Aorta (tissue), 5 donors: ENCODE measurements around the gene CFAP251. TPM values are rescaled to one million over a fixed set of nuclear protein-coding genes. Genes with fewer than 3 reads are reported as not detected.

ENCODE experiments used
- ATAC-seq: fragments of 200-7000 bp; cut with Tn5 transposase; one replicate; pipeline ENCODE4 v1.9.1; 2022; ENCODE audit warnings: moderate library complexity; ENCODE audit not compliant: low FRiP score
- DNase-seq, 2 donors: peaks; one replicate each; pipeline ENCODE4 v3.0.0-alpha.2; 2020
- H3K27ac ChIP-seq, 2 donors: one replicate each; pipeline ENCODE4 v1.5.1; 2013; ENCODE audit warnings: low read length in 2 of 2, mild to moderate bottlenecking in 2 of 2, moderate library complexity in 2 of 2, control low read depth in 1 of 2, inconsistent platforms in 1 of 2, low read depth in 1 of 2
- H3K27me3 ChIP-seq, 2 donors: one replicate each; pipeline ENCODE4 v1.6.1; 2013; ENCODE audit warnings: control low read depth in 1 of 2, low read length in 1 of 2, mild to moderate bottlenecking in 1 of 2, moderate library complexity in 1 of 2; ENCODE audit not compliant: insufficient read depth in 2 of 2, control insufficient read depth in 1 of 2
- H3K36me3 ChIP-seq, 2 donors: one replicate each; pipeline ENCODE4 v1.6.1; 2013; ENCODE audit warnings: control low read depth in 1 of 2, low read length in 1 of 2, mild to moderate bottlenecking in 1 of 2; ENCODE audit not compliant: insufficient read depth in 2 of 2, control insufficient read depth in 1 of 2
- H3K4me1 ChIP-seq, 2 donors: one replicate each; pipeline ENCODE4 v1.6.1; 2013; ENCODE audit warnings: low read length in 2 of 2, control low read depth in 1 of 2, mild to moderate bottlenecking in 1 of 2, moderate library complexity in 1 of 2; ENCODE audit not compliant: insufficient read depth in 2 of 2, control insufficient read depth in 1 of 2
- H3K4me3 ChIP-seq, 2 donors: one replicate each; pipeline ENCODE4 v1.5.1; 2013; ENCODE audit warnings: low read length in 2 of 2, control low read depth in 1 of 2, mild to moderate bottlenecking in 1 of 2
- H3K9me3 ChIP-seq: one replicate; pipeline ENCODE4 v1.6.1; 2013; ENCODE audit warnings: mild to moderate bottlenecking, low read length; ENCODE audit not compliant: control insufficient read depth
- WGBS, 2 donors: extraction: QIAGEN DNeasy Blood & Tissue Kit; methylation state at CpG; one replicate each; pipeline ENCODE4 v1.1.7; 2013; 5-methylcytosine and 5-hydroxymethylcytosine counted together
- intact Hi-C, 2 donors: fragments of 100-400 bp; cut with DNase I; formaldehyde crosslinking; loops; one replicate each; pipeline versions ENCODE4 v1.14.2 to v1.15.0; 2022
- polyA plus RNA-seq, 2 donors: library from polyadenylated mRNA; stranded (reverse); fragments of 200-250 nt; gene quantifications; one replicate each; pipeline ENCODE4 v1.2.3, GENCODE V29; 2013
- total RNA-seq, 2 donors: library from RNA; stranded (reverse); fragmentation: NEBNext Ultra II Directional; extraction: Animal tissue kit (Norgen Biotek cat#: 25700); gene quantifications; one replicate each; pipeline ENCODE4 v1.2.1, GENCODE V29; 2021
- donor health status: healthy with polysubstance abuse.
- donor health status: Bipolar disorder and iron deficiency.
- donor health status: DM: no; HTN: no; CAD: no.
- donor health status: DM: no; HTN: no; CAD: no.
- donor health status: DM: yes; HTN: yes; CAD: no.

Gene CFAP251
- total and polyA plus RNA-seq, 4 donors: 0.88 to 3.9 (median 2.2) TPM

- H3K4me3 ChIP-seq: no peak overlapping the region
- DNase-seq (no peak), ATAC-seq (no peak)
- no peaks in the 10 kb centered on the region for H3K4me1 ChIP-seq
- intact Hi-C loops: loop anchor here in 1 of 2 donors (5.0 kb wide), 1 partner anchor 135 kb away; the partner anchor contains the start of gene CFAP251
- no peaks in the 10 kb centered on the region for H3K9me3 ChIP-seq
- no peaks in the 10 kb centered on the region for H3K36me3 ChIP-seq
- no peaks in the 10 kb centered on the region for H3K27me3 ChIP-seq
- 84 to 92% methylated on average over 2 of the region's 2 CpGs for WGBS, 2 donors
- H3K27ac ChIP-seq: no peak overlapping the region
These were observed 133.9 kb downstream of the CFAP251 start for GRCh38 chr12:122052285-122052684.

Other genes starting within 250 kb of the CFAP251 start
- under 1 TPM in 1 of 2 donors, not detected in 1; 0.57 TPM for gene MORN3, start 248.9 kb upstream of the CFAP251 start, total RNA-seq
- gene MORN3, start 248.9 kb upstream of the CFAP251 start, polyA plus RNA-seq: 1 to 10 TPM; 1.3 to 1.4 TPM
- 10 to 100 TPM in 1 of 2 donors, 1 to 10 TPM in 1; 8.6 to 12.0 TPM for gene TMEM120B, start 205.8 kb upstream of the CFAP251 start, total RNA-seq
- gene TMEM120B, start 205.8 kb upstream of the CFAP251 start, polyA plus RNA-seq: 1 to 10 TPM; 1.5 to 9.6 TPM
- 10 to 100 TPM in 1 of 2 donors, 1 to 10 TPM in 1; 5.6 to 18.0 TPM for gene RHOF, start 124.9 kb upstream of the CFAP251 start, total RNA-seq
- 10 to 100 TPM in 1 of 2 donors, 1 to 10 TPM in 1; 5.2 to 12.5 TPM for gene RHOF, start 124.9 kb upstream of the CFAP251 start, polyA plus RNA-seq
- gene SETD1B, start 114.6 kb upstream of the CFAP251 start, total RNA-seq: 10 to 100 TPM; 30.9 to 31.9 TPM
- 10 to 100 TPM in 1 of 2 donors, 1 to 10 TPM in 1; 4.4 to 33.4 TPM for gene SETD1B, start 114.6 kb upstream of the CFAP251 start, polyA plus RNA-seq
- 1 to 10 TPM; 3.1 to 5.2 TPM for gene HPD, start 59.7 kb upstream of the CFAP251 start, total RNA-seq
- 10 to 100 TPM in 1 of 2 donors, 1 to 10 TPM in 1; 6.6 to 14.4 TPM for gene HPD, start 59.7 kb upstream of the CFAP251 start, polyA plus RNA-seq
- gene PSMD9, start 29.8 kb upstream of the CFAP251 start, total RNA-seq: 10 to 100 TPM; 37.2 to 42.3 TPM
- 10 to 100 TPM; 39.4 to 81.8 TPM for gene PSMD9, start 29.8 kb upstream of the CFAP251 start, polyA plus RNA-seq
- 1 to 10 TPM; 6.2 to 6.3 TPM for gene BCL7A, start 103.3 kb downstream of the CFAP251 start, total RNA-seq
- gene BCL7A, start 103.3 kb downstream of the CFAP251 start, polyA plus RNA-seq: 1 to 10 TPM; 1.1 to 2.7 TPM
- 10 to 100 TPM; 49.8 to 65.1 TPM for gene MLXIP, start 160.2 kb downstream of the CFAP251 start, total RNA-seq
- gene MLXIP, start 160.2 kb downstream of the CFAP251 start, polyA plus RNA-seq: 10 to 100 TPM; 10.3 to 39.0 TPM